ENCODE results near the gene ZIM2. TPM values are rescaled to one million over a fixed set of nuclear protein-coding genes. Genes with fewer than 3 reads are reported as not detected.

ZIM2 gene
- total and polyA plus RNA-seq, 2 experiments from 2014 or later = not detected

DNA sequence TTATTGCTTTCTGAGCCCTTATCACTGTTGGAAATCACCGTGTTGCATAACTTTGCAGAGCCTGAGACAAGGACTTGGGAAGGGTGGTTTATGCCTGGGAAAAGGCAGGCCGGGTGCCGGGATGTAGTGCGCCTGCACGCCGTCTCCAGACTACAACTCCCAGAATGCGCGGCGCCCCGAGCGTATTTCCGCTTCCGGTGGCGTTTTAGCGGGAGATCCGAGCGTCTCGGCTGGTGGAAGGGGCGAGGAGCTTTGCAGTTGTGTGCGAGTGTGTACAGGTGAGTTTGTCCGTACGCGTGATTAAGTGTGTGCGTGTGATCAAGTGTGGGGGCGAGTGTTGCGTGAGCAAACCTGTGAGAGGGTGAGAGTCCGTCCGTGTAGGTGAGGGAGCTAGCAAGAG, 75.4 kb downstream of the ZIM2 start:
- Histone ChIP-seq H3K9me2 (ENCODE audit: insufficient read depth) (no peaks in the 10 kb centered on the region), H3K9me3 (ENCODE audit: low read depth) (no peaks in the 10 kb centered on the region), H3K4me1 (ENCODE audit: insufficient read depth) (no peaks in the 10 kb centered on the region), H3K27ac (no peak overlapping the region), H3K4me3 (peak overlapping the region; percentile 31; the same call in 1 of the 2 replicates), H3K4me2 (ENCODE audit: unreplicated experiment) (no peak overlapping the region), H3K27me3 (replicated peaks; ENCODE audit: insufficient read depth) (no peaks in the 10 kb centered on the region), H4K20me1 (ENCODE audit: insufficient read depth) (no peaks in the 10 kb centered on the region), H3K36me3 (ENCODE audit: low read depth) (no peaks in the 10 kb centered on the region), H3K9ac (no peak overlapping the region), H3K79me2 (ENCODE audit: insufficient read depth) (no peaks in the 10 kb centered on the region), H3F3A (ENCODE audit: insufficient read depth) (no peaks in the 10 kb centered on the region), H2AFZ (peak overlapping the region; percentile 39; the same call in 1 of the 2 replicates)
- peak; percentile 32 for DNase-seq
- TF ChIP-seq EZH2phosphoT487 (IDR thresholded peaks at IDR 0.05; ENCODE audit: insufficient read depth, low read depth) (no peak), EZH2 (IDR thresholded peaks at IDR 0.05; ENCODE audit: insufficient read depth, poor library complexity, severe bottlenecking) (no peak)
- in situ Hi-C loops (cut with MboI) = no loop called here
- WGBS, 2 experiments (ENCODE audit: low coverage in 1 of 2, low lambda C conversion rate in 2 of 2, missing lambda C conversion rate in 2 of 2) = 4 to 5% methylated on average over 28 of the region's 28 CpGs

DNA sequence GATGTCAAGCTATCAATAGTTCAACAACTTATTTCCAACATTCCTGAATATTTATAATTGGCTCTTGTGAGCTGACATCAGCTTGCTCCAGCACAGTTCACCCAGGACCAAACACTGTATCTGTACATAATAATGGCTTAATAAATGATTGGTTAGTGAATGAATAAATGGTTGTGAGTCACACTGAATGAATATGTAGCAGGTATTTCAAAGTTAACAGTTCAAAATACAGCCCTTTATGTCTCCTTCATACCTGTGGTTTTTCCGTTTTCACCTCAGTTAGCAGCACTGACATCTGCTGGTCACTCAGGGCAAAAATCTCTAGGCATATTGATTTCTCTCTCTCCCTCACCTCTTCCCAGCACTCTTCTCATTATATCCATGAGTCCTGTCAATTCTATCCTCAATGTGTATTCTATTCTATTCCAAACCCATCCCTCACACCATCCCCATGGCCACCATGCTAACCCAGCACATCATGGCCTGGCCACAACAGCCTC, 76.3 kb downstream of the ZIM2 start:
- Histone ChIP-seq H3K27ac (no peak overlapping the region), H3F3A (ENCODE audit: insufficient read depth) (no peaks in the 10 kb centered on the region), H3K36me3 (ENCODE audit: low read depth) (no peaks in the 10 kb centered on the region), H3K27me3 (replicated peaks; ENCODE audit: insufficient read depth) (no peaks in the 10 kb centered on the region), H3K9ac (no peak overlapping the region), H4K20me1 (ENCODE audit: insufficient read depth) (no peaks in the 10 kb centered on the region), H3K9me2 (ENCODE audit: insufficient read depth) (no peaks in the 10 kb centered on the region), H3K4me2 (ENCODE audit: unreplicated experiment) (no peak overlapping the region), H3K79me2 (ENCODE audit: insufficient read depth) (no peaks in the 10 kb centered on the region), H3K9me3 (ENCODE audit: low read depth) (no peaks in the 10 kb centered on the region), H3K4me1 (ENCODE audit: insufficient read depth) (no peaks in the 10 kb centered on the region), H3K4me3 (no peak overlapping the region), H2AFZ (no peak overlapping the region)
- in situ Hi-C loops (cut with MboI) = no loop called here
- 3 to 19% methylated on average over 1 of the region's 1 CpG for WGBS, 2 experiments (ENCODE audit: low coverage in 1 of 2, low lambda C conversion rate in 2 of 2, missing lambda C conversion rate in 2 of 2)
- no peak for DNase-seq
- TF ChIP-seq EZH2phosphoT487 (IDR thresholded peaks at IDR 0.05; ENCODE audit: insufficient read depth, low read depth) (no peak), EZH2 (IDR thresholded peaks at IDR 0.05; ENCODE audit: insufficient read depth, poor library complexity, severe bottlenecking) (no peak)

DNA sequence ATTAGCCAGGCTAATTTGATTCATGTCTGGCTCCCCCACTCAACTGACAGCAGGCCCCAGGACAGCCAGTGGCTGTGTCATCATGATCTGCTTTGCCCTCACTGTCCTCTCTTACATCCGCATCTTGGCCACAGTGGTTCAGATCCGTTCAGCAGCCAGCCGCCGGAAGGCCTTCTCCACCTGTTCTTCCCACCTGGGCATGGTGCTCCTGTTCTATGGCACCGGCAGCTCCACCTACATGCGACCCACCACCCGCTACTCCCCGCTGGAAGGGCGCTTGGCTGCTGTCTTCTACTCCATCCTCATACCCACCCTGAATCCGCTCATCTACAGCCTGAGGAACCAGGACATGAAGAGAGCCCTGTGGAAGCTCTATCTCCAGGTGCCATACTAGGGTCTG, 79.7 kb downstream of the ZIM2 start:
- Histone ChIP-seq H3K27me3 (replicated peaks; ENCODE audit: insufficient read depth) (no peaks in the 10 kb centered on the region), H4K20me1 (ENCODE audit: insufficient read depth) (no peaks in the 10 kb centered on the region), H3K9ac (no peak overlapping the region), H3K4me1 (ENCODE audit: insufficient read depth) (no peaks in the 10 kb centered on the region), H2AFZ (no peak overlapping the region), H3K9me2 (ENCODE audit: insufficient read depth) (no peaks in the 10 kb centered on the region), H3K36me3 (ENCODE audit: low read depth) (no peaks in the 10 kb centered on the region), H3K27ac (no peak overlapping the region), H3F3A (ENCODE audit: insufficient read depth) (no peaks in the 10 kb centered on the region), H3K79me2 (ENCODE audit: insufficient read depth) (no peaks in the 10 kb centered on the region), H3K9me3 (ENCODE audit: low read depth) (no peaks in the 10 kb centered on the region), H3K4me2 (ENCODE audit: unreplicated experiment) (no peak overlapping the region), H3K4me3 (no peak overlapping the region)
- in situ Hi-C loops (cut with MboI) = no loop called here
- DNase-seq = no peak
- WGBS, 2 experiments (ENCODE audit: low coverage in 1 of 2, low lambda C conversion rate in 2 of 2, missing lambda C conversion rate in 2 of 2) = 42 to 46% methylated on average over 10 of the region's 10 CpGs
- TF ChIP-seq EZH2phosphoT487 (IDR thresholded peaks at IDR 0.05; ENCODE audit: insufficient read depth, low read depth) (no peak), EZH2 (IDR thresholded peaks at IDR 0.05; ENCODE audit: insufficient read depth, poor library complexity, severe bottlenecking) (no peak)

DNA sequence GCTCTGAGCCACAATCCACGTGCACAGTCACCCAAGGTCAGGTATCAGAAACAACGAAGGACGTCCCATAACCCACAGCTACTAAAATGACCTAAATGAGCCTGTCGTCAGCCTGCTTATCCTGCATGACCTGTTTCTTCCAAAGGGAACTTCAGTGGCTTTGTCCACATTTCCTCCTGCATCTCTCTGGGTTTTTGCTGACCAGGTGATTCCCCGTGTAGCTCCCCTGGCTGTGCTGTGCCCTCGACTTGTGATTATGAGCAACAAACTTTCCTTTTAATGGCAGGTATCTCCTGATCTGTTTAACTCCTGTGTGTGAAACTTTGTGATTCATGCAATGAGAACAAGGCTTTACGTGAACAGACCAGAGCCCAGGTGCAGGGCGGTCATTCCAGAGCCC, 81.0 kb downstream of the ZIM2 start:
- no peaks in the 10 kb centered on the region for H3K9me2 ChIP-seq (ENCODE audit: insufficient read depth)
- WGBS, 2 experiments (ENCODE audit: low coverage in 1 of 2, low lambda C conversion rate in 2 of 2, missing lambda C conversion rate in 2 of 2) = 33 to 37% methylated on average over 8 of the region's 8 CpGs
- in situ Hi-C loops (cut with MboI) = no loop called here

DNA sequence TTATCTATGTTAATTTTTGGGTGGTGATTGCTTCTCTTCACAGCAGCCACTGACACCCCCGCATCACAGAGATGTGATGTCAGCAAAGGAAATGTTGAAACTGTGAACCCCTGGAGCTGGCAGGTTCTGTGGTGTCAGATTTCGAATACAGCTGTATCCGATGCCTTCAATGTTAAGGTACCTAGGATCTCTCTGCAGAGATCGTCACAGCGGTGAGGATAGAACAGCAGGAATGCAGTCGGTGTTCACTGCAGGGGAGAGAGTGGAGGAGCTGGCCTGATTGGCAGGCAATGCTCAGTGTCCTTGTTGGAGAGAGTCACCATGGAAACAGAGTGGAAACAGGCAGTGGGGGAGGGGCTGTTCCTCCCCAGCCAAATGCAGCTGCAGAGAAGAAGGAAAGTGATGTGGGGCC, 89.4 kb downstream of the ZIM2 start:
- no peak overlapping the region for H2AFZ ChIP-seq
- no peaks in the 10 kb centered on the region for H3K36me3 ChIP-seq (ENCODE audit: low read depth)
- TF ChIP-seq EZH2phosphoT487 (IDR thresholded peaks at IDR 0.05; ENCODE audit: insufficient read depth, low read depth) (no peak), EZH2 (IDR thresholded peaks at IDR 0.05; ENCODE audit: insufficient read depth, poor library complexity, severe bottlenecking) (no peak)
- H3K4me2 ChIP-seq (ENCODE audit: unreplicated experiment) = no peak overlapping the region
- no peak overlapping the region for H3K4me3 ChIP-seq
- no peaks in the 10 kb centered on the region for H3K79me2 ChIP-seq (ENCODE audit: insufficient read depth)
- no peak overlapping the region for H3K9ac ChIP-seq
- H3K4me1 ChIP-seq (ENCODE audit: insufficient read depth) = no peaks in the 10 kb centered on the region
- in situ Hi-C loops (cut with MboI) = no loop called here
- DNase-seq = no peak
- WGBS, 2 experiments (ENCODE audit: low coverage in 1 of 2, low lambda C conversion rate in 2 of 2, missing lambda C conversion rate in 2 of 2) = 2 to 5% methylated on average over 6 of the region's 6 CpGs
- H3K9me3 ChIP-seq (ENCODE audit: low read depth) = no peaks in the 10 kb centered on the region
- H4K20me1 ChIP-seq (ENCODE audit: insufficient read depth) = no peaks in the 10 kb centered on the region
- H3K27me3 ChIP-seq (replicated peaks; ENCODE audit: insufficient read depth) = no peaks in the 10 kb centered on the region
- no peaks in the 10 kb centered on the region for H3K9me2 ChIP-seq (ENCODE audit: insufficient read depth)
- H3F3A ChIP-seq (ENCODE audit: insufficient read depth) = no peaks in the 10 kb centered on the region
- no peak overlapping the region for H3K27ac ChIP-seq

More for the DNA sequence above, 81.0 kb downstream of the ZIM2 start:
- Histone ChIP-seq H3K27ac (no peak overlapping the region), H4K20me1 (ENCODE audit: insufficient read depth) (no peaks in the 10 kb centered on the region), H3K9ac (no peak overlapping the region), H3K36me3 (ENCODE audit: low read depth) (no peaks in the 10 kb centered on the region), H3K79me2 (ENCODE audit: insufficient read depth) (no peaks in the 10 kb centered on the region), H3K4me1 (ENCODE audit: insufficient read depth) (no peaks in the 10 kb centered on the region), H3K4me2 (ENCODE audit: unreplicated experiment) (no peak overlapping the region), H3K27me3 (replicated peaks; ENCODE audit: insufficient read depth) (no peaks in the 10 kb centered on the region), H3K4me3 (no peak overlapping the region), H2AFZ (no peak overlapping the region), H3F3A (ENCODE audit: insufficient read depth) (no peaks in the 10 kb centered on the region), H3K9me3 (ENCODE audit: low read depth) (no peaks in the 10 kb centered on the region)
- TF ChIP-seq EZH2 (IDR thresholded peaks at IDR 0.05; ENCODE audit: insufficient read depth, poor library complexity, severe bottlenecking) (no peak), EZH2phosphoT487 (IDR thresholded peaks at IDR 0.05; ENCODE audit: insufficient read depth, low read depth) (no peak)
- DNase-seq = no peak

Data from GM23248 (cell line).